ENCODE measurements around the gene ZCCHC24.

The ZCCHC24 gene

GRCh38 chr10:79377557-79378382, 67.7 kb downstream of the ZCCHC24 start:
- no peak overlapping the region for H3K4me3 ChIP-seq (ENCODE audit: low read depth, low read length)
- no peak for DNase-seq (ENCODE audit: low read depth)

- no peak overlapping the region for H3K4me3 ChIP-seq (ENCODE audit: low read depth, low read length)
- DNase-seq (ENCODE audit: low read depth) = no peak
Measured at GRCh38 chr10:79376751-79377556, 68.5 kb downstream of the ZCCHC24 start.

- H3K4me3 ChIP-seq (ENCODE audit: low read depth, low read length) = no peak overlapping the region
- no peak for DNase-seq (ENCODE audit: low read depth)
Measured at GRCh38 chr10:79376078-79376628, 69.3 kb downstream of the ZCCHC24 start.

- DNase-seq (ENCODE audit: low read depth) = peak; percentile 57
- no peak overlapping the region for H3K4me3 ChIP-seq (ENCODE audit: low read depth, low read length)
Measured at GRCh38 chr10:79375321-79376077, 69.9 kb downstream of the ZCCHC24 start.

GRCh38 chr10:79374312-79375191, 70.9 kb downstream of the ZCCHC24 start:
- H3K4me3 ChIP-seq (ENCODE audit: low read depth, low read length) = no peak overlapping the region
- peak; percentile 21 for DNase-seq (ENCODE audit: low read depth)

GRCh38 chr10:79372871-79373270, 72.6 kb downstream of the ZCCHC24 start:
- no peak for DNase-seq (ENCODE audit: low read depth)
- H3K4me3 ChIP-seq (ENCODE audit: low read depth, low read length) = no peak overlapping the region

- DNase-seq (ENCODE audit: low read depth) = no peak
- H3K4me3 ChIP-seq (ENCODE audit: low read depth, low read length) = no peak overlapping the region
Measured at GRCh38 chr10:79367426-79368189, 77.8 kb downstream of the ZCCHC24 start.

- DNase-seq (ENCODE audit: low read depth) = no peak
Measured at GRCh38 chr10:79361726-79362397, 83.6 kb downstream of the ZCCHC24 start.

GRCh38 chr10:79360499-79361342, 84.7 kb downstream of the ZCCHC24 start:
- no peak overlapping the region for H3K4me3 ChIP-seq (ENCODE audit: low read depth, low read length)
- DNase-seq (ENCODE audit: low read depth) = no peak

More at GRCh38 chr10:79361726-79362397, 83.6 kb downstream of the ZCCHC24 start:
- H3K4me3 ChIP-seq (ENCODE audit: low read depth, low read length) = no peak overlapping the region

- H3K4me3 ChIP-seq (ENCODE audit: low read depth, low read length) = no peak overlapping the region
- DNase-seq (ENCODE audit: low read depth) = no peak
Measured at GRCh38 chr10:79359816-79360498, 85.5 kb downstream of the ZCCHC24 start.

GRCh38 chr10:79358811-79359210, 86.6 kb downstream of the ZCCHC24 start:
- H3K4me3 ChIP-seq (ENCODE audit: low read depth, low read length) = no peak overlapping the region
- DNase-seq (ENCODE audit: low read depth) = no peak

- DNase-seq (ENCODE audit: low read depth) = no peak
- H3K4me3 ChIP-seq (ENCODE audit: low read depth, low read length) = no peak overlapping the region
Measured at GRCh38 chr10:79357180-79357579, 88.2 kb downstream of the ZCCHC24 start.

- no peak overlapping the region for H3K4me3 ChIP-seq (ENCODE audit: low read depth, low read length)
- no peak for DNase-seq (ENCODE audit: low read depth)
Measured at GRCh38 chr10:79356104-79356503, 89.3 kb downstream of the ZCCHC24 start.

- H3K4me3 ChIP-seq (ENCODE audit: low read depth, low read length) = no peak overlapping the region
- DNase-seq (ENCODE audit: low read depth) = no peak
Measured at GRCh38 chr10:79355420-79356017, 89.9 kb downstream of the ZCCHC24 start.

GRCh38 chr10:79354615-79355014, 90.8 kb downstream of the ZCCHC24 start:
- H3K4me3 ChIP-seq (ENCODE audit: low read depth, low read length) = no peak overlapping the region

GRCh38 chr10:79354141-79354540, 91.3 kb downstream of the ZCCHC24 start:
- DNase-seq (ENCODE audit: low read depth) = no peak
- no peak overlapping the region for H3K4me3 ChIP-seq (ENCODE audit: low read depth, low read length)

More at GRCh38 chr10:79354615-79355014, 90.8 kb downstream of the ZCCHC24 start:
- no peak for DNase-seq (ENCODE audit: low read depth)
